Ishikawa (cell line): ENCODE measurements around the gene SMAD7.

Source experiments
- CEBPB ChIP-seq: IDR thresholded peaks from 2 replicates; pipeline ENCODE4 v1.6.1; 2012
- CREB1 ChIP-seq: IDR thresholded peaks from 2 replicates; pipeline ENCODE4 v1.6.1; 2012; ENCODE audit warnings: low read depth
- EGR1 ChIP-seq: IDR thresholded peaks from 2 replicates; pipeline ENCODE4 v1.6.1; 2012
- EP300 ChIP-seq: IDR thresholded peaks from 2 replicates; pipeline ENCODE4 v1.6.1; 2012; ENCODE audit warnings: borderline replicate concordance
- FOXM1 ChIP-seq: IDR thresholded peaks from 2 replicates; pipeline ENCODE4 v1.6.1; 2012; ENCODE audit warnings: low read depth, borderline replicate concordance
- NFIC ChIP-seq: IDR thresholded peaks from 2 replicates; pipeline ENCODE4 v1.6.1; 2012
- RAD21 ChIP-seq: IDR thresholded peaks from 2 replicates; pipeline ENCODE4 v1.6.1; 2012; ENCODE audit warnings: low read depth
- TAF1 ChIP-seq: IDR thresholded peaks from 2 replicates; pipeline ENCODE4 v1.6.1; 2012; ENCODE audit warnings: low read depth, mild to moderate bottlenecking
- TCF12 ChIP-seq: IDR thresholded peaks from 2 replicates; pipeline ENCODE4 v1.6.1; 2012; ENCODE audit warnings: low read depth
- YY1 ChIP-seq: IDR thresholded peaks from 2 replicates; pipeline ENCODE4 v1.6.1; 2012; ENCODE audit warnings: low read depth
- ZBTB7A ChIP-seq: IDR thresholded peaks from 2 replicates; pipeline ENCODE4 v1.6.1; 2012; ENCODE audit warnings: low read depth
- TF ChIP-seq, protein P1 (sequence below): IDR thresholded peaks from 2 replicates; pipeline ENCODE4 v1.6.1; 2012
- TF ChIP-seq, protein P2 (sequence below): IDR thresholded peaks from 2 replicates; pipeline ENCODE4 v1.6.1; 2012
- TF ChIP-seq, protein P3 (sequence below): IDR thresholded peaks from 2 replicates; pipeline ENCODE4 v1.6.1; 2012; ENCODE audit warnings: low read depth, mild to moderate bottlenecking

DNA sequence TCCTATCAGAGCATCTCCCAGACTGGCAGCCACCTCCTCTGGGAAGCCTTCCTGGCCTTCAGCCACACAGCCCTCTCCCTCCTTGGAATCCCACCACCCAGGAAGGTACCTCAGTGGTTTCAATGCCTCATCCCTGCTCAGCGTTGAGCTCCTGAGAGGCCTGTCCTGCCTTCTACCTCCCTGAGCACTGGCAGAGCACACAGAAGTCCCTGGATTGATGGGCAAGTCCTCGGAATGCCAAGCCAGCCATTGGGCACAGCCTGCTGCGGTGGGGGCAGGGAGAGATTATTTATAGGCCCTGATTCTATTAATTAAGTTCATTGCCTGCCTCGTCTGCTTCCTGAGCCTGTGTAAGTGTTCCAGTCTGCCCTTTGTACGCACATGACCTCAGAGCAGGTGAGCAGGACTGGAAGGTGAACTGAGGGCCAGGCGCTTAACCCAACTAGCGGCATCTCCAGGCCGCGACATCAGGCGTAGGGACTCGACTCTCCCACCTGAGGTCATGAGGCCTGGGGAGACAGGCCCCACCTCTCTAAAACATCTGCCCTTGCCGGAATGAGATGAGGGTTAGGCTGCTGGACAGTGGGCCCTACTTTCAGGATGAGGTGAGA, 63.4 kb downstream of the SMAD7 start:
- TF ChIP-seq RAD21 = no peak
- no peak for TF ChIP-seq ZBTB7A
- TF ChIP-seq, protein P1, sequence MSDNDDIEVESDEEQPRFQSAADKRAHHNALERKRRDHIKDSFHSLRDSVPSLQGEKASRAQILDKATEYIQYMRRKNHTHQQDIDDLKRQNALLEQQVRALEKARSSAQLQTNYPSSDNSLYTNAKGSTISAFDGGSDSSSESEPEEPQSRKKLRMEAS = no peak
- TF ChIP-seq TCF12 = no peak
- no peak for TF ChIP-seq EP300
- TF ChIP-seq TAF1 = no peak
- no peak for TF ChIP-seq CREB1
- no peak for TF ChIP-seq FOXM1
- TF ChIP-seq, protein P2, sequence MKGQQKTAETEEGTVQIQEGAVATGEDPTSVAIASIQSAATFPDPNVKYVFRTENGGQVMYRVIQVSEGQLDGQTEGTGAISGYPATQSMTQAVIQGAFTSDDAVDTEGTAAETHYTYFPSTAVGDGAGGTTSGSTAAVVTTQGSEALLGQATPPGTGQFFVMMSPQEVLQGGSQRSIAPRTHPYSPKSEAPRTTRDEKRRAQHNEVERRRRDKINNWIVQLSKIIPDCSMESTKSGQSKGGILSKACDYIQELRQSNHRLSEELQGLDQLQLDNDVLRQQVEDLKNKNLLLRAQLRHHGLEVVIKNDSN = no peak
- TF ChIP-seq, protein P3, sequence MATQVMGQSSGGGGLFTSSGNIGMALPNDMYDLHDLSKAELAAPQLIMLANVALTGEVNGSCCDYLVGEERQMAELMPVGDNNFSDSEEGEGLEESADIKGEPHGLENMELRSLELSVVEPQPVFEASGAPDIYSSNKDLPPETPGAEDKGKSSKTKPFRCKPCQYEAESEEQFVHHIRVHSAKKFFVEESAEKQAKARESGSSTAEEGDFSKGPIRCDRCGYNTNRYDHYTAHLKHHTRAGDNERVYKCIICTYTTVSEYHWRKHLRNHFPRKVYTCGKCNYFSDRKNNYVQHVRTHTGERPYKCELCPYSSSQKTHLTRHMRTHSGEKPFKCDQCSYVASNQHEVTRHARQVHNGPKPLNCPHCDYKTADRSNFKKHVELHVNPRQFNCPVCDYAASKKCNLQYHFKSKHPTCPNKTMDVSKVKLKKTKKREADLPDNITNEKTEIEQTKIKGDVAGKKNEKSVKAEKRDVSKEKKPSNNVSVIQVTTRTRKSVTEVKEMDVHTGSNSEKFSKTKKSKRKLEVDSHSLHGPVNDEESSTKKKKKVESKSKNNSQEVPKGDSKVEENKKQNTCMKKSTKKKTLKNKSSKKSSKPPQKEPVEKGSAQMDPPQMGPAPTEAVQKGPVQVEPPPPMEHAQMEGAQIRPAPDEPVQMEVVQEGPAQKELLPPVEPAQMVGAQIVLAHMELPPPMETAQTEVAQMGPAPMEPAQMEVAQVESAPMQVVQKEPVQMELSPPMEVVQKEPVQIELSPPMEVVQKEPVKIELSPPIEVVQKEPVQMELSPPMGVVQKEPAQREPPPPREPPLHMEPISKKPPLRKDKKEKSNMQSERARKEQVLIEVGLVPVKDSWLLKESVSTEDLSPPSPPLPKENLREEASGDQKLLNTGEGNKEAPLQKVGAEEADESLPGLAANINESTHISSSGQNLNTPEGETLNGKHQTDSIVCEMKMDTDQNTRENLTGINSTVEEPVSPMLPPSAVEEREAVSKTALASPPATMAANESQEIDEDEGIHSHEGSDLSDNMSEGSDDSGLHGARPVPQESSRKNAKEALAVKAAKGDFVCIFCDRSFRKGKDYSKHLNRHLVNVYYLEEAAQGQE = no peak
- TF ChIP-seq CEBPB = no peak
- TF ChIP-seq EGR1 = no peak
- no peak for TF ChIP-seq YY1
- no peak for TF ChIP-seq NFIC
